Stimulated activated CD4-positive, alpha-beta T cell treated with anti-CD3 and anti-CD28 coated beads, Interleukin-4, amount 100 ng/mL, for 48 hours (primary cell): ENCODE measurements around the gene SRGAP3.
A peak's percentile ranks its signal among the peaks of the same experiment; 100 is the strongest.

Experiments used
- DNase-seq, 2 donors: peaks; one replicate each; pipeline ENCODE4 v3.0.0-alpha.2; 2020; ENCODE audit warnings: low read depth in 2 of 2

SRGAP3 gene

DNA sequence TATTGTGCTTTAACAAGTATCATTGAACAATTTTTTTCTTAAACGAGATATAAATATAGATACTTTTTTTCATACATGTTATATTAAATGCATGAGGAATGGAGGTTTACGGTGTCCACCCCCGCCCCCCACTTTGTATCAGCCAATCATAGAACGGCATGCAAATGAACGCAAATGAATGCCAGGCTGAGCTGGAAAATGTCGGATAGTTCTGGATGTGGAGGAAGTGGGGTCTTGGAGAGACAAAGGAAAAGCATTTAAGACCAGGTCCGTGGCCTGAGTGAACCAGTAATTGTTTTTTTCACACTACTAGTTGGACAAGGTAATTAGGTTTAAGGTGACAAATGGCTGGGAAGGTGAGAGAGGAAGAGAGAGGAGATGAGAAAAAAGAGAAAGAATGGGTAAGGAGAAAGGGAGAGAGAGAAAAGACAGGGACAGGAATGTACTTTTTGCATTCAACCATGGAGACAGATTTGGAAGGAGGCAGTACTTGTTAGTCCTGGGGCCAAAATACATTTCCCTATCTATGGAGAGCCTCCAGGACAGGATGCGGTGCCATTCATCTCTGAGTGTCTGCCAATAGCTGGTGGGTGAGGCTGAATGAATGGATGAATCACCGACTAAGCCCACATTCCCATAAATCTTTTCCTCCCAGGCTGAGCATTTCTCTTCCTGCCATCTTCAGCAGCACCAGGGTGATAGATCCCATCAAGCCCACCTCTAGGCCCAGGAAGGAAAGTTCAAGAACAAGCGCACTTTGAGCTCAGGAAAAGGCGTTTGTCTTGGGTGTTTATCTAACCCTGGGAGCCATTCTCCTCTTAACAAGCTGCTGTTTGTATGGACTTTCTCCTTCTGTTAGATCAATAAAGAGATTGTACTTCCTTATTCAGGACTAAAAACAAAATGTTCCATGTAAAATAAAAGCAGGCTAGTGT, 284.7 kb downstream of the SRGAP3 start:
- DNase-seq: no peak

DNA sequence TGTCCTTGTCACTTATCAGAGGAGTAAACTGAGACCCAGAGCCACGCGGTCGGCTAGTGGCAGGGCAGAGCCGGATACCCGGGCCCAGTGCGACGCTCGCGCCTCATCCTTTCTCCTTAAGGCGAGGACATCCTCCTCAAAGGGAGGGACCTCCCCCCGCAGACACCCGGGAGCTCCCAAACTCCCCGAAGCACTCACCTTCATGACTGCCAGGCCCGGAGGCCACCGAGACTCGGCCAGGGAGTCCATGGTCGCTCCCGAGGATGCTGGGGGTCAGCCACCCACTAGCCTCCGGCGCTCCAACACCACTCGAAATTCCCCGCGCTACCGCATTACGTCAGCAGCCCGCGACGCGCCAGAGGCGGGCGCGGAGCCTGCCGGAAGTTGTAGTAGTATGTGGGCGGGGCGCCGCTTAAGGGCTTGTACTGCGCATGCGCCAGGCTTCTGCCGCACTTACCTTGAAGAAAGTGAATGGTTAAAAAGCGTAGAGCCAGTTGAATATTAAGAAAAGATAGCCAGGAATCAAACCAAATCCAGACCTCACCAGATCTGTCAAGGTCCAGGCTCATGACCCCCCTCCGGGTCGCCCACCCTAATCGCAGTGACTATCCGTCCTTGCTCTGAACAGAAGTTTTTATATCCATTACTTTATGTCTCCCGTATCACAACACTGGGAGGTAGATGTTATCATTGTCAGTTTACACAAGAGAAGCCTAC, 286.2 kb downstream of the SRGAP3 start, which contains the start of gene RAD18:
Gene RAD18 (minus strand): TSS at position 336 of the 717 bp plus-strand sequence. CDS start 87 bp downstream, at position 249.
- peak; percentile 85 to 88 for DNase-seq

DNA sequence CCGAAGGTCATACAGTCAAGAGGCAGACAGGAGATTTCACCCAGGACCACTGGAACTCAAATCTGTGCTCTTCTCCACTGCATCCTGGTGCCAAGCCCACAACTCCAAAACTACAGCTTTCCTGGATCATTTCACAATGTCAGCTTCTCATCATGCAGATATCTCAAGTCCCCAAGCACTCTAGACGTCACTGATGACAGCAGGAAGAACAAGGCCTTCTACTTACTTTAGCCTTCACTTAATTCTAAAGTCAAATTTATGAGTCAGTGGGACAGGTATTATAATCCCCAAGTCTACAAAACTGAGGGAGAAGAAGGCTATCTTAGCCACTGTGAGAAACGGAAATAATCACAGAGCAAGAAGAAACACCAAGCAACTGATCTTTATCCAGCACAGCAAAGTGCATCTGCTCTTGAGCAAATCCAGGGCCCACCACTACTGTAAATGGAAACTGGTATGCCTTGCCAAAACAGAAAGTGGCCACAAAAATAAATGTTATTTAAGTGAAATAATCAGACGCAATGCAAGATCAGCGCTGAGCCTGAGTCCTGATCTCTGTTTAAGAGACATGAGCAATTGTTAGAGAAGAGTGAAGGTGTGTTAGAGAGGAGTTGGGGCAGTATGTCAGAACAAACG, 287.1 kb downstream of the SRGAP3 start:
- DNase-seq: no peak

- DNase-seq: no peak
Observed at GRCh38 chr3:8959668-8960067, 289.8 kb downstream of the SRGAP3 start.

DNA sequence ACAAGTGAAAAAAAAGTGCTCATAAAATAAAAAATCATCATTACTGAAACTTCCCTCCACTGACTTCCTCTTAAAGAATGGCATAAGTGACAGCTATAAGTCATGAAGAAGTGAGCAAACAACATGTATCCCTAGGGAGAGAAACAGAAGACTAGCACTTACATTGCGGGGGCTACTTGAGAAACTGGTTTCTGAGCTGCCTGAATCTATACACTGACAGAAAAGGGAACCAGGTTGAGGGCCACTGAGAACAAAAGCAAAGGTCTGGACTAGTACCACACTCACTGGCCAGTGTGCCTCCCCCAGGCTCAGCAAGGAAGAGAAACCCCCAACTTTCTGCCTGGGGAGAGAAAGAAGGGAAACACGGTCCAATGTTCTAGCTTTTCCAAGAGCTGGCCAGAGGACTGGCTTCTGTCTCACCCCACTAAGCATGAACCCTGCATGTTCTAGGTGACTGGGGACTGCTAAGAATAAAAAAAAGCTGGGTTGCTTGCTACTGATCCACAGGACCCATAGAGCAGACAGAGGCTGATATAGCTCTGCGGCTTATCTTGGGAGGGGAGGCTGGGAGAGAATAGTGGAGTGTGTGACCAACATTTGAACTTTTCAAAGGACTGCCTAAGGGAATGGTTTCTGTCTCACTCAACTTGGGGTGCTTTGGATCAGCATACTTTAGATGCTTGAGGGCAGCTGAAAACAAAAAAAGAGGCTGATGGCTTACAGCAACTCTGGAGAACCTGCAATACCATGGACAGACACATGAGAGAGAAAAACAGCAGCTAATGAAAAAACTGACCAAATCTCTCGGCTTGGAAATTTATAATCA, 294.3 kb downstream of the SRGAP3 start:
- no peak for DNase-seq

- DNase-seq: no peak
Observed at GRCh38 chr3:8953313-8953712, 296.1 kb downstream of the SRGAP3 start.

- DNase-seq: no peak
Observed at GRCh38 chr3:8952130-8952529, 297.3 kb downstream of the SRGAP3 start.

DNA sequence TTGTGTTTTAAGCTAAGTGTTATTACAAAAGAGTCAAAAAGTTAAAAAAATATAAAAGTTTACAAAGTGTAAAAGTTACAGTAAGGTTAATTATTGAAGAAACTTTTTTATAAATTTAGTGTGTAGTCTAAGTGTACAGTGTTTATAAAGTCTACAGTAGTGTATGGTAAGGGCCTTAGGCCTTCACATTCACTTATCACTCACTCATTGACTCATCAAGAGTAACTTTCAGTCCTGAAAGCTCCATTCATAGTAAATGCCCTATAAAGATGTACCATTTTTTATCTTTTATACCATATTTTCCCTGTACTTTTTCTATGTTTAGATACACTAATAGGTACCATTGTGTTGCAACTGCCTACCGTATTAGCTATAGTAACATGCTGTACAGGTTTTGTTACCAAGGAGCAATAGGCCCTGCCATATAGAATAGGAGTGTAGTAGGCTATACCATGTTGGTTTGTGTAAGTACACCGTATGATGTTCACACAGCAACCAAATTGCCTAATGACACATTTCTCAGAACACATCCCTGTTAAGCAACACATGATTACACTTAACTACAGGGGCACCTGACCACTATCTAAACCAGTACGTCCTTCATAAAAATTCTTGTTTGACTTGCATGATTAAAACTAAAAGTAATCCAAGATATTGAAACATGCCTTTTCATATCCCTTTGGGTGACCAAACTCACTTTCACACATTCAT, 303.4 kb downstream of the SRGAP3 start:
- no peak for DNase-seq

GRCh38 chr3:8942746-8943488, 306.5 kb downstream of the SRGAP3 start:
- no peak for DNase-seq

DNA sequence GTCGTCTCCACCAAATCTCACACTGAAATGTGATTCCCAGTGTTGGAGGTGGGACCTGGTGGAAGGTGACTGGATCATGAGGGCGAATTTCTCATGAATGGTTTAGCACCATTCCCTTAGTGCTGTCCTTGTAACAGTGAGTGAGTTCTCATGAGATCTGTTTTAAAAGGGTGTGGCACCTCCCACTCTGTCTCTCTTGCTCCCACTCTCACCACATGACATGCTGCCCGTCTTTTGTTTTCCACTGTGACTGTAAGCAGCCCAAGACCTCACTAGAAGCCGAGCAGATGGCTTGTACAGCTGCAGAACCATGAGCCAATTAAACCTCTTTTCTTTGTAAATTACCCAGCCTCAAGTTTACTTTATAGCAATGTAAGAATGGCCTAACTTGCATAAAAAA, 307.3 kb downstream of the SRGAP3 start:
- DNase-seq: no peak

- DNase-seq: no peak
Observed at GRCh38 chr3:8938021-8938420, 311.4 kb downstream of the SRGAP3 start.

DNA sequence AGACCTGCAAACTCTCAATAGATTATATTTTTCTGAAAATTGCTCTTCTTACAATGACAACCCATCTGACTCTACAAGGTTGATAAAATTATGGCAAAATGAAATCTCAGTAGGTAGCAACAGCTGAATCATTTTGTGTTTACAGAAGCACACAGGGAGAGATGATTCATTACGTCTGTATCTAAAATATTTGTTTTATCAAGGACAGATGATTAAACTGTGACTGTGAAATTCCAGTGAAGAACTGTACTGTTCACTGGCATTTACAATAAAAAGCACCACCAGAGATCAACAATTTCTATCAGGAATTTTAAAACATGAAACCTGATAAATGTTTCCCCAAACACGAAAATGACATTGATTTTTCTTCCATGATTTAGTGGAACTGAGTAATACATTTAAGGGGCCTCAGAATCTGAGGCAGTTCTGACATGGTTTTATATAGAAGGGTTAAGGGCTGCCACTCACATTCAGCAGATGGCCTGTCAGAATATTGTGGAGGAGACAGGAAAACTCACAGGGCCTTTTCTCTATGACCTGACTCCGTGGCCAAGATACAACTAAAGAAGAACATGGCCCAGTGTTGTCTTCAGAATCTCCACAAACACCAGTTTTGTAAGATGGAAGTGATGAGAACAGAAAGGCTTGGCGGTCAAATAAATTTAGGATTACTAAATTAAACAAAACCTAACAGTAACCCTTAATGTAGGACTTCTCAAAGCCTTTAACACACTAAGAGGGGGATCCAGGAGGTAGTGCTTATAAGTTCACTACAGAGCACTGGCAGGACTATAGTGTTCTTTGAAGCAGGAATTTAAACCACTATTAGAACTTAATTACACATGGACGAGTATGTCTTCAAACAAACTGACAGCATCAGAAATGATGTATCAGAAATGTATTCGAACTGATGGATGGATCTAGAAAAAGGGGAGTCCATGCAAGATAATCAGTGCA, 312.1 kb downstream of the SRGAP3 start:
- no peak for DNase-seq

DNA sequence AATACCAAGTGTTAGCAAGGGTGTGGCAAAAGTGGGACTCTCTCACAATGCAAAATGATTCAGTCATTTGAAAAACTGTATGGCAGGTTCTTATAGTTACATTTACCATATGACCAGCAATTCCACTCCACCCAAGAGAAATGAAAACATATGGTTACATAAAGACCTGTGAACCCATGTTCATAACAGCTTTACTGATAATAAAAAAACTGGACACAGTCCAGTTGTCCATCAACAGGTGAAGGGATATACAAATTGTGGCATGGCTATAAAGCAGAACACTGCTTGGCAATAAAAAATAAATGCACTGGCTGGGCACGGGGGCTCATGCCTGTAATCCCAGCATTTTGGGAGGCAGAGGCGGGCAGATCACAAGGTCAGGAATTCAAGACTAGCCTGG, 316.9 kb downstream of the SRGAP3 start:
- no peak for DNase-seq

DNA sequence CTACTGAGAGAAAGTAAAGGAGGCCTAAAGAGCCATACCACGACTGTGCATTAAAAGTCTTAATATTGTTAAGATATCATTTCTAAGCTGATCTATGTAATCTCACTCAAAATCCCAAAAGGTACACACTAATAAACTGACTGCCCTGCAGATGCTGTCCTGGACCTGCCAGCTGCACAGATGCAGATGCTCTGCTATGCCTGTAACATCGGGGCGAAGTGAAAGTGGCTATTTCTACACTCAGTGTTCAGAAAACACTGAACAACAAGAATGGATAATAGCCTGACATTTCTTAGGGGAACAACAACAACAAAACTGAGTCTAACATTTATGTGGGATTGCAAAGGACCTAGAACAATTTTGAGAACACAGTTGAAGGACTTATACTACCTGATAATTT, 318.1 kb downstream of the SRGAP3 start:
- no peak for DNase-seq
